ENCODE data around the gene ATG4D. TPM values are rescaled to one million over a fixed set of nuclear protein-coding genes. Genes with fewer than 3 reads are reported as not detected.

ATG4D gene
- polyA plus RNA-seq, 1 experiment = 13.0 TPM

DNA sequence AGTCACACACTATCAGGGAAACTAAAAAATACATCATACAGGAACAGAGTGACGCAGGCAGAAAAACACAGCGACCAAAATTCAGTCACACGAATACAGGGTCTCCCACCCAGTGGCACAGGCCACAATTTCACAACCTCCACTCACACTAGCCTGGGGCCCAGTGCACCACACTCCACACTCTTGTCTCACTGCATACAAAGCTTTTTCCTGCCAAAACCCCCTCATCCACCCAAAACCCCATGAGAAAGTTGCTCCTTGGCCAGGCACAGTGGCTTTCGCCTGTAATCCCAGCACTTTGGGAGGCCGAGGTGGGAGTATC, 27.7 kb upstream of the ATG4D start:
- Histone ChIP-seq H3K27me3 (ENCODE audit: control insufficient read depth, insufficient read depth, low read length) (peaks cover 27% of the 10 kb centered on the region), H3K4me3 (ENCODE audit: low read depth, low read length) (no peak overlapping the region), H3K36me3 (ENCODE audit: control insufficient read depth, insufficient read depth, low read length) (no peaks in the 10 kb centered on the region)
- ChIA-PET CTCF (interaction anchor here (1.0 to 1.7 kb wide), 3 partner anchors 8 to 26 kb away, joined by 3 to 6 read pairs (median 6); no protein-coding TSS in a partner anchor), POLR2A (no interaction called here)
- TF ChIP-seq, protein P1, sequence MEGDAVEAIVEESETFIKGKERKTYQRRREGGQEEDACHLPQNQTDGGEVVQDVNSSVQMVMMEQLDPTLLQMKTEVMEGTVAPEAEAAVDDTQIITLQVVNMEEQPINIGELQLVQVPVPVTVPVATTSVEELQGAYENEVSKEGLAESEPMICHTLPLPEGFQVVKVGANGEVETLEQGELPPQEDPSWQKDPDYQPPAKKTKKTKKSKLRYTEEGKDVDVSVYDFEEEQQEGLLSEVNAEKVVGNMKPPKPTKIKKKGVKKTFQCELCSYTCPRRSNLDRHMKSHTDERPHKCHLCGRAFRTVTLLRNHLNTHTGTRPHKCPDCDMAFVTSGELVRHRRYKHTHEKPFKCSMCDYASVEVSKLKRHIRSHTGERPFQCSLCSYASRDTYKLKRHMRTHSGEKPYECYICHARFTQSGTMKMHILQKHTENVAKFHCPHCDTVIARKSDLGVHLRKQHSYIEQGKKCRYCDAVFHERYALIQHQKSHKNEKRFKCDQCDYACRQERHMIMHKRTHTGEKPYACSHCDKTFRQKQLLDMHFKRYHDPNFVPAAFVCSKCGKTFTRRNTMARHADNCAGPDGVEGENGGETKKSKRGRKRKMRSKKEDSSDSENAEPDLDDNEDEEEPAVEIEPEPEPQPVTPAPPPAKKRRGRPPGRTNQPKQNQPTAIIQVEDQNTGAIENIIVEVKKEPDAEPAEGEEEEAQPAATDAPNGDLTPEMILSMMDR (IDR thresholded peaks at IDR 0.05; ENCODE audit: insufficient read depth, low read depth, low read length) = no peak
- no peak for DNase-seq (ENCODE audit: low read depth)

DNA sequence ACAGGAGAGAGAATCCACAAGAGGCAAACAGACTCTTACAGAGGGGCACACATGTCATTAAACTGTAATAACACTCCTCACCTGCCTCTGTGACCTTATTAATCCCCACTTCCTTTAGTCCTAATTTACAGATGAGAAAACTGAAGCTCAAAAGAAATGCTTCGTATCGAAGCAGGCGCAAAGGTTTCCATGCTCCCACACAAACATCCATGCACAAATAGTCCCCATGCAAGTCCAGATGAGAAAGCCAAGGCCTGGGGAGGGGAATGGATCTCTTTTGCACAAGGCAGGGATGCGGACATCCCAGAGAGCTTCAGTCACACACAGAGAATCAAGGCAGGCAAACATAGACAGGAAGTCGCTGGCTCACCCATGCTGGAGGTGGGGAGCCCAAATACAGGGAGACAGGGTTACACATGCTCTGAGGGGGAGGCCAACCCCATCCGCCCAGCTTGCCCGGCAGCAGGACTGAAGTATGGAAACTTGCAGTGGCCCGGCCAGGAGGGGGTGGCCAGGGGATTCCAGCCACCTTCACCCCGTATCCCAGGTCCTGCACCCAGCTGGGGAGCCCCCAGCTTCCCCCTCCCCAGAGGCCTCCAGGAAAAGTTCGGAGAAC, 26.9 kb upstream of the ATG4D start:
- no peaks in the 10 kb centered on the region for H3K36me3 ChIP-seq (ENCODE audit: control insufficient read depth, insufficient read depth, low read length)
- ChIA-PET CTCF (interaction anchor here (1.0 to 1.7 kb wide), 6 partner anchors 9 to 64 kb away, joined by 3 to 6 read pairs (median 5); no protein-coding TSS in a partner anchor), POLR2A (no interaction called here)
- DNase-seq (ENCODE audit: low read depth) = no peak
- peak overlapping the region; percentile 30 for H3K4me3 ChIP-seq (ENCODE audit: low read depth, low read length)
- H3K27me3 ChIP-seq (ENCODE audit: control insufficient read depth, insufficient read depth, low read length) = peaks cover 27% of the 10 kb centered on the region
- TF ChIP-seq, protein P1 (IDR thresholded peaks at IDR 0.05; ENCODE audit: insufficient read depth, low read depth, low read length) = no peak

DNA sequence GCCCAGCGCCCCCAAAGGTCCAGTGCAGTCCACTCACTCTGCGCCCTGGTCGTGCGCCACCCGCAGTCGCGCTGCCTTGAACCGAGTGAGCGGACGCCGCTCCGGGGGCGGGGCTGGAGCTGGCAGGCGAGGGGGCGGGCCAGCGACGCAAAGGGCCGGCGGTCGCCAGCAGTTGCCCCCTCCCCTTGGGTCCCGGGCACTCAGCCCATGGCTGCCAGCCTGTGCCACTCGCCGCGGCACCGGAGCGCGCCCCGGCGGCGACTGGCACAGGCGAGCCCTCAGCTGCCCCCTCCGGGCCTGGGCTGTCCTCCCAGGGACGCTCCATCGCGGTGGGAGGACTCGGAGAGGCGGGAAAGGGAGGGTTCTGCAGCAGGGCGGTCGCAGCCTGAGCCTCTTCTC, 26.3 kb upstream of the ATG4D start, which contains the start of gene S1PR5:
Gene S1PR5, minus strand, starts transcription at position 87 of the 399 bp plus-strand sequence. CDS start 2,436 bp downstream, outside the sequence.
- H3K4me3 ChIP-seq (ENCODE audit: low read depth, low read length) = peak within 1 kb of the TSS; percentile 30
- ChIA-PET POLR2A (no interaction called here), CTCF (interaction anchor here (1.1 to 1.7 kb wide), 4 partner anchors 10 to 63 kb away, joined by 3 to 6 read pairs (median 5); no protein-coding TSS in a partner anchor)
- TF ChIP-seq, protein P1 (IDR thresholded peaks at IDR 0.05; ENCODE audit: insufficient read depth, low read depth, low read length) = no peak
- H3K36me3 ChIP-seq (ENCODE audit: control insufficient read depth, insufficient read depth, low read length) = no peaks in the 10 kb centered on the region
- no peak for DNase-seq (ENCODE audit: low read depth)
- H3K27me3 ChIP-seq (ENCODE audit: control insufficient read depth, insufficient read depth, low read length) = peaks cover 27% of the 10 kb centered on the region

DNA sequence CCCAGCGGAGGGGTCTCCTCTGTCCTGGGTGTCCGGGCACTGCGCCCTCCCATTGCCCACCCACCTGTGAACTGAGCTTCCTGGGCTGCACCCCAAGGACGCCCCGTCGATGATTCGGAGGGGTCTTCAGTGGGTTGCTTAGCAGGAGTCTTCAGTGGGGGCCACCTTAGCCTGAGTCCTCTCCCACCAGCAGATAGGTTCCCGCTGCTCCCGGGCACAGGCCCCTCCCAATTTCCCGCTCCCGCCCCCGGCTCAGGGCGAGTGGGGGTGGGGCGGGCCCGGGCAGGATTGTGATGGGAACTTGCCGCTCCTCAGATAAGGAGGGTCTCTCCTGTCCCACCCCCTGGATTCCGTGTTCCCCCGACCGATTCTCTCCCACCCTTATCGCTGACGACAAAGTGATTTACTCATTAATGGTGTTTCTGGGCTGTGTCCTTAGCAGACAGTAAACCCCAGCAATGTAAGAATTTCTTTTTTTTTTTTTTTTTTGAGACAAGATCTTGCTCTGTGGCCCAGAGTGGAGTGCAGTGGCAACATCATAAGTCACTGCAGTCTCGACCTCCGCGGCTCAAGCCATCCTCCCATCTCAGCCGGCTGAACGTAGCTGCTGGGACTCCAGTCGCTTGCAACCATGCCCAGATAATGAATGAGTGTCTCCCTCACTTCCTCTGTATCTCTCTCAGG, 25.8 kb upstream of the ATG4D start:
- TF ChIP-seq, protein P1 (IDR thresholded peaks at IDR 0.05; ENCODE audit: insufficient read depth, low read depth, low read length) = no peak
- H3K4me3 ChIP-seq (ENCODE audit: low read depth, low read length) = peak overlapping the region; percentile 30
- no peak for DNase-seq (ENCODE audit: low read depth)
- ChIA-PET POLR2A (no interaction called here), CTCF (interaction anchor here (0.6 to 1.7 kb wide), 4 partner anchors 10 to 48 kb away, joined by 3 to 6 read pairs (median 5); partner anchors contain the start of gene KRI1)
- peaks cover 27% of the 10 kb centered on the region for H3K27me3 ChIP-seq (ENCODE audit: control insufficient read depth, insufficient read depth, low read length)
- H3K36me3 ChIP-seq (ENCODE audit: control insufficient read depth, insufficient read depth, low read length) = no peaks in the 10 kb centered on the region

All from BJ (cell line).